HepG2 (cell line): ENCODE measurements around the gene CYP46A1. TPM values are rescaled to one million over a fixed set of nuclear protein-coding genes. Genes with fewer than 3 reads are reported as not detected.

ENCODE experiments used
- ATAC-seq: fragments of 200-7000 bp; cut with Tn5 transposase; 3 replicates; pipeline ENCODE4 v1.9.1; 2020; ENCODE audit warnings: mild to moderate bottlenecking, moderate library complexity
- BruUV-seq: library from RNA; stranded (reverse); fragments of 400-500 nt; replicated peaks from 2 replicates; lab custom pipeline; 2021; lab: Mats Ljungman, UMichigan
- CTCF ChIA-PET: fragments of 300-600 bp; formaldehyde crosslinking; extraction: SDS; loops from one replicate; lab custom pipeline; 2021; ENCODE audit warnings: low total read pairs, inconsistent platforms, low intra/inter-chr PET ratio; lab: Yijun Ruan, JAX
- POLR2A ChIA-PET: fragments of 350-600 bp; sonication (Branson Sonifier 250); formaldehyde crosslinking; loops from one replicate; lab custom pipeline; 2020; ENCODE audit warnings: antibody characterized with exemption, inconsistent platforms; lab: Yijun Ruan, JAX
- DNase-seq: peaks from one replicate; pipeline ENCODE4 v3.0.0-alpha.2; 2015; ENCODE audit warnings: low spot score
- FAIRE-seq: peaks from 3 replicates; lab custom pipeline; 2011; peaks lifted over from hg19 to GRCh38; lab: Jason Lieb, UNC
- H2AFZ ChIP-seq: one replicate; pipeline ENCODE4 v1.6.1; 2011; ENCODE audit warnings: low read length, inconsistent platforms
- H3K27ac ChIP-seq: fragments of 300-600 bp; 3 replicates; pipeline ENCODE4 v1.8.0; 2011; ENCODE audit warnings: mixed run types, mild to moderate bottlenecking, mixed read lengths, low read length, inconsistent platforms; ENCODE audit not compliant: insufficient read depth; ENCODE audit errors: extremely low read length
- H3K27me3 ChIP-seq, 2 experiments: fragments of 200-600 bp in 1 of 2; 2 replicates in 1 of 2; 3 replicates in 1 of 2; pipeline versions ENCODE4 v1.6.0 to v1.8.0; 2011; ENCODE audit warnings: low read length in 2 of 2, mild to moderate bottlenecking in 2 of 2, moderate library complexity in 2 of 2, inconsistent platforms in 1 of 2; ENCODE audit not compliant: insufficient read depth in 2 of 2, control insufficient read depth in 1 of 2
- H3K36me3 ChIP-seq, 2 experiments: fragments of 200-600 bp in 1 of 2; replicated peaks in 1 of 2; 2 replicates in 1 of 2; 3 replicates in 1 of 2; pipeline versions ENCODE4 v1.5.1 to v1.8.0; 2011; ENCODE audit warnings: low read length in 2 of 2, inconsistent platforms in 1 of 2; ENCODE audit not compliant: insufficient read depth in 2 of 2, control insufficient read depth in 1 of 2
- H3K4me1 ChIP-seq: 2 replicates; pipeline ENCODE4 v1.5.1; 2012; ENCODE audit warnings: low read length, inconsistent platforms; ENCODE audit not compliant: insufficient read depth
- H3K4me2 ChIP-seq: 2 replicates; pipeline ENCODE4 v1.6.0; 2011; ENCODE audit warnings: low read depth, low read length, inconsistent platforms
- H3K4me3 ChIP-seq, 3 experiments: fragments of 200-600 bp in 1 of 3; sonication (generic), shearing (Covaris generic) in 1 of 3; replicated peaks in 1 of 3; 2 replicates each; pipeline ENCODE4 v1.5.1; 2011 to 2016; ENCODE audit warnings: low read length in 3 of 3, inconsistent platforms in 2 of 3, low read depth in 2 of 3, mild to moderate bottlenecking in 2 of 3, control low read depth in 1 of 3, mixed read lengths in 1 of 3; ENCODE audit not compliant: insufficient read depth in 1 of 3
- H3K79me2 ChIP-seq: one replicate; pipeline ENCODE4 v1.6.1; 2011; ENCODE audit warnings: low read length, inconsistent platforms; ENCODE audit not compliant: insufficient read depth
- H3K9ac ChIP-seq: 2 replicates; pipeline ENCODE4 v1.6.0; 2011; ENCODE audit warnings: mild to moderate bottlenecking, low read depth, low read length, inconsistent platforms; ENCODE audit not compliant: insufficient read depth
- H3K9me3 ChIP-seq: 2 replicates; pipeline ENCODE4 v1.5.1; 2012; ENCODE audit warnings: mild to moderate bottlenecking, low read length
- H4K20me1 ChIP-seq: 2 replicates; pipeline ENCODE4 v1.6.0; 2011; ENCODE audit warnings: inconsistent platforms, mild to moderate bottlenecking, low read length, moderate library complexity; ENCODE audit not compliant: insufficient read depth
- FOXM1 ChIP-seq: sonication (generic); formaldehyde crosslinking; IDR thresholded peaks from 2 replicates; pipeline ENCODE4 v1.5.0; 2020; ENCODE audit warnings: missing genetic modification reagents
- MXI1 ChIP-seq: IDR thresholded peaks from 3 replicates; pipeline ENCODE4 v1.6.1; 2012; ENCODE audit warnings: low read depth, low read length, inconsistent platforms, borderline replicate concordance
- NR2F2 ChIP-seq: IDR thresholded peaks from 2 replicates; pipeline ENCODE4 v1.6.1; 2012; ENCODE audit warnings: low read depth, inconsistent platforms, borderline replicate concordance
- RBM39 ChIP-seq: fragments of 200-400 bp; formaldehyde crosslinking; IDR thresholded peaks from one replicate; pipeline ENCODE4 v1.6.1; 2018; ENCODE audit warnings: antibody characterized with exemption, mild to moderate bottlenecking, low read depth, low read length; ENCODE audit not compliant: poor library complexity, severe bottlenecking
- SNRNP70 ChIP-seq: fragments of 200-400 bp; formaldehyde crosslinking; IDR thresholded peaks from 2 replicates; pipeline ENCODE4 v1.6.1; 2017; ENCODE audit warnings: mild to moderate bottlenecking, low read depth, low read length, moderate library complexity
- ZFX ChIP-seq: sonication (generic); formaldehyde crosslinking; IDR thresholded peaks from 2 replicates; pipeline ENCODE4 v1.4.0; 2020; ENCODE audit warnings: mild to moderate bottlenecking, low read depth, missing genetic modification reagents, moderate library complexity
- WGBS: methylation state at CpG from one replicate; pipeline ENCODE4 v1.1.6; 2017; ENCODE audit warnings: low lambda C conversion rate; 5-methylcytosine and 5-hydroxymethylcytosine counted together
- in situ Hi-C: cut with HindIII; loops from 2 replicates; pipeline ENCODE4 v1.10.0; 2017; ENCODE audit warnings: low pct_unique_long_range_greater_than_20kb; ENCODE audit not compliant: extremely low pct_ligation_motif_present
- intact Hi-C: fragments of 100-400 bp; cut with micrococcal nuclease; formaldehyde crosslinking; loops from one replicate; pipeline ENCODE4 v1.10.0; 2022; ENCODE audit not compliant: unreplicated experiment
- polyA plus RNA-seq, 8 experiments: library from polyadenylated mRNA; depleted of rRNA in 3 of 8; stranded (reverse) in 7 of 8; unstranded in 1 of 8; fragments of >200 nt; fragmentation: Illumina TruSeq in 4 of 8; extraction: Trizol in 4 of 8; gene quantifications; 2 replicates each; pipeline versions ENCODE4 v1.2.1 to v1.2.3, GENCODE V29; 2011 to 2016; ENCODE audit warnings: low read depth in 4 of 8, missing spikeins in 1 of 8, mixed read lengths in 1 of 8; ENCODE audit not compliant: insufficient read depth in 1 of 8
- total RNA-seq, 5 experiments: library from RNA; depleted of rRNA; stranded (reverse); fragments of >200 nt; fragmentation: Illumina TruSeq; extraction: Trizol; gene quantifications; 2 replicates each; pipeline ENCODE4 v1.2.3, GENCODE V29; 2016; ENCODE audit warnings: low read depth in 1 of 5
- TF ChIP-seq, protein P1 (sequence below): sonication (generic); formaldehyde crosslinking; IDR thresholded peaks from 2 replicates; pipeline ENCODE4 v1.5.0; 2020; ENCODE audit warnings: mild to moderate bottlenecking, missing genetic modification reagents
- TF ChIP-seq, protein P2 (sequence below): sonication (generic); formaldehyde crosslinking; IDR thresholded peaks from 2 replicates; pipeline ENCODE4 v1.5.0; 2020; ENCODE audit warnings: missing genetic modification reagents

The CYP46A1 gene
- total and polyA plus RNA-seq, 2 of the 13 experiments (the other 11 are each of a cell fraction or from before 2014, with no cell fraction given) = not detected

DNA sequence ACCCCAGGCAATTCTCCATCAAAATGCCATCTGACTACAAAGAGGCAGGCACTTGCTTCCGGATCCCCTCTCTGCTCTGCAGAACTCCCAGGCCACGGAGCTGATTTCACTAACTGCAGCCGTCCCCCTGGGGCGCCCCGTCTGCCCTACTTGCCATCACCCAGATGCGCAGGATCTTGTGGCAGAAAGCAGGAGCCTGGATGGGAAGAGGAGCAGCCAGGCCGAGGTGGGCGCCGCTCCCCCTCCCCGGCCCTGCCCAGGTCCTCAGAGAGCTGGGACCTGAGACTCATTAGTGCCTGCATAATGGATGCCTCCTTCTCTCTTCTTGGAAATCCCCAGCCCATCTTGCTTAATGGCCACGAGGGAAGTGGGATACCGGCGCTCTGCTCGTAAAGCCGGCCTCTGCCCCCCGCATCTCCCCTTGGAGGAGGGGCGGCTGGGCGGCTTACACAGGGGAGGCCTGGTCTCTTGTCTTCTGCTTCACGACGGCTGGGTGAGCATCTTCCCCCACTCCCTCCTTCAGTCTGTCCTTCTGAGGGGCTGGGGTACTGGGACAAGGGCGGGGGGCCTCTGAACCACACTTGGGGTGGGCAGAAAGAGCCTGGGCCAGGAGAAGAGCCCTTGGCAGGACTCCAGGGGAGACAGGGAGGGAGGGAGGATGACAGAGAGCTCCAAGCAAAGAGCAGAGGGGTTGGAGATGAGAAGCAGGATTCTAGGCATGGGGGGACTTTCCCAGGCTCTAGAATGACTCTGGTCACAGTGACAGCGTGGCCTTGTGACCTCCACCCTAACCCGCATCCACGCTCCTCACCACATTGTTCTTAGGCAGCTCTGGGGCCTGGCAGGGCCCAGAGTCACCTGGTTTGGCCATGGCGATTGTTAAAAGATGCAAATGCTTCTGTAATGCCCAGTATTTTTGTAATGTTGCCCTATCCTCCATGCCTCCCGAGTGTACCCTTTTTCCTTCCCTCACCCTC is 89.7 kb downstream of the CYP46A1 start:
- no peak overlapping the region for H3K27ac ChIP-seq
- intact Hi-C loops = no loop called here
- H3K4me3 ChIP-seq = no peak overlapping the region
- CTCF ChIA-PET = no interaction called here
- ATAC-seq (no peak), DNase-seq (no peak), FAIRE-seq (no peak)
- H3K36me3 ChIP-seq = no peaks in the 10 kb centered on the region
- POLR2A ChIA-PET = no interaction called here
- H4K20me1 ChIP-seq = no peaks in the 10 kb centered on the region
- H3K9ac ChIP-seq = no peak overlapping the region
- WGBS = 56% methylated on average over 20 of the region's 26 CpGs
- no peak overlapping the region for H3K4me2 ChIP-seq
- no peaks in the 10 kb centered on the region for H3K9me3 ChIP-seq
- no peaks in the 10 kb centered on the region for H3K79me2 ChIP-seq
- no TSS peak for BruUV-seq
- H2AFZ ChIP-seq = no peak overlapping the region
- no peaks in the 10 kb centered on the region for H3K4me1 ChIP-seq
- in situ Hi-C loops = no loop called here
- no peak for TF ChIP-seq ZFX (CRISPR knock-in tag)
- TF ChIP-seq SNRNP70 = no peak
- TF ChIP-seq, protein P1, sequence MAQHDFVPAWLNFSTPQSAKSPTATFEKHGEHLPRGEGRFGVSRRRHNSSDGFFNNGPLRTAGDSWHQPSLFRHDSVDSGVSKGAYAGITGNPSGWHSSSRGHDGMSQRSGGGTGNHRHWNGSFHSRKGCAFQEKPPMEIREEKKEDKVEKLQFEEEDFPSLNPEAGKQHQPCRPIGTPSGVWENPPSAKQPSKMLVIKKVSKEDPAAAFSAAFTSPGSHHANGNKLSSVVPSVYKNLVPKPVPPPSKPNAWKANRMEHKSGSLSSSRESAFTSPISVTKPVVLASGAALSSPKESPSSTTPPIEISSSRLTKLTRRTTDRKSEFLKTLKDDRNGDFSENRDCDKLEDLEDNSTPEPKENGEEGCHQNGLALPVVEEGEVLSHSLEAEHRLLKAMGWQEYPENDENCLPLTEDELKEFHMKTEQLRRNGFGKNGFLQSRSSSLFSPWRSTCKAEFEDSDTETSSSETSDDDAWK (CRISPR knock-in tag) = no peak
- TF ChIP-seq MXI1 = no peak
- TF ChIP-seq RBM39 = no peak
- TF ChIP-seq NR2F2 = no peak
- TF ChIP-seq, protein P2, sequence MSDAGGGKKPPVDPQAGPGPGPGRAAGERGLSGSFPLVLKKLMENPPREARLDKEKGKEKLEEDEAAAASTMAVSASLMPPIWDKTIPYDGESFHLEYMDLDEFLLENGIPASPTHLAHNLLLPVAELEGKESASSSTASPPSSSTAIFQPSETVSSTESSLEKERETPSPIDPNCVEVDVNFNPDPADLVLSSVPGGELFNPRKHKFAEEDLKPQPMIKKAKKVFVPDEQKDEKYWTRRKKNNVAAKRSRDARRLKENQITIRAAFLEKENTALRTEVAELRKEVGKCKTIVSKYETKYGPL (CRISPR knock-in tag) = no peak
- TF ChIP-seq FOXM1 (CRISPR knock-in tag) = no peak
- H3K27me3 ChIP-seq = peaks cover 0 to 11% of the 10 kb centered on the region in 2 experiments; a peak in 2 of 5 replicates
